Ovary (tissue), 9 donors: Measurements from ENCODE around the gene RAPGEF2. TPM values are rescaled to one million over a fixed set of nuclear protein-coding genes. Genes with fewer than 3 reads are reported as not detected.
"Not testable (repeated sequence)": the region's sequence is repeated elsewhere in the genome, so short reads cannot be mapped to it uniquely, and the experiment has no call there.

ENCODE experiments used
- DNase-seq, 5 donors: peaks; one replicate each; pipeline ENCODE4 v3.0.0-alpha.2; 2019 to 2020
- H3K27ac ChIP-seq, 2 donors: fragments of 200-600 bp; one replicate each; pipeline versions ENCODE4 v1.5.1 to v1.8.0; 2019 to 2022
- H3K27me3 ChIP-seq: fragments of 200-600 bp; one replicate; pipeline ENCODE4 v1.8.0; 2022
- H3K36me3 ChIP-seq: fragments of 200-600 bp; sonication (generic); one replicate; pipeline ENCODE4 v1.5.1; 2019
- H3K4me1 ChIP-seq: one replicate; pipeline ENCODE4 v1.8.1; 2013; ENCODE audit warnings: mild to moderate bottlenecking, moderate library complexity; ENCODE audit not compliant: insufficient read depth
- H3K4me3 ChIP-seq: fragments of 200-600 bp; sonication (generic); one replicate; pipeline ENCODE4 v1.5.1; 2017
- H3K9me3 ChIP-seq, 2 donors: fragments of 200-600 bp in 1 of 2; sonication (generic) in 1 of 2; one replicate each; pipeline versions ENCODE4 v1.5.1 to v1.8.1; 2013 to 2019; ENCODE audit warnings: mild to moderate bottlenecking in 1 of 2, moderate library complexity in 1 of 2
- EP300 ChIP-seq: sonication (generic); formaldehyde crosslinking; IDR thresholded peaks from one replicate; pipeline ENCODE4 v1.6.1; 2017; ENCODE audit warnings: antibody characterized with exemption
- POLR2A ChIP-seq: fragments of 450-650 bp; IDR thresholded peaks from one replicate; pipeline ENCODE4 v1.6.1; 2017; ENCODE audit warnings: antibody characterized with exemption, mild to moderate bottlenecking, moderate library complexity
- WGBS, 3 donors: extraction: QIAGEN DNeasy Blood & Tissue Kit in 1 of 3; methylation state at CpG; one replicate each; pipeline versions ENCODE4 v1.1.5 to v1.1.7; 2013 to 2017; 5-methylcytosine and 5-hydroxymethylcytosine counted together
- intact Hi-C, 4 donors: fragments of 100-400 bp; cut with DNase I; formaldehyde crosslinking; loops; one replicate each; pipeline versions ENCODE4 v1.11.0 to v1.15.1; 2022 to 2023
- polyA plus RNA-seq, 2 donors: library from polyadenylated mRNA; stranded (reverse); fragments of 200-250 nt in 1 of 2; fragments of 350-450 nt in 1 of 2; fragmentation: Illumina TruSeq in 1 of 2; extraction: RNeasy Lipid Tissue Mini Kit (QIAGEN cat#74804) in 1 of 2; gene quantifications; one replicate each; pipeline ENCODE4 v1.2.3, GENCODE V29; 2013 to 2014
- total RNA-seq, 7 donors: library from RNA; depleted of rRNA in 2 of 7; stranded (reverse); fragments of >200 nt in 2 of 7; fragmentation: NEBNext Ultra II Directional in 3 of 7; extraction: Animal tissue kit (Norgen Biotek cat#: 25700) in 3 of 7; gene quantifications; one replicate each; pipeline versions ENCODE4 v1.1.0 to v1.2.4, GENCODE V29; 2016 to 2023
- TF ChIP-seq, protein P1 (sequence below), 3 donors: fragments of 450-650 bp in 2 of 3; fragments of 200-600 bp in 1 of 3; IDR thresholded peaks; one replicate each; pipeline versions ENCODE4 v1.5.1 to v1.8.0; 2016 to 2022; ENCODE audit warnings: antibody characterized with exemption in 3 of 3, mild to moderate bottlenecking in 1 of 3
- donor health status: DM: no; HTN: no; CAD: no; lungs with moderate emphysema.
- donor health status: DM: no; HTN: no; CAD: no.
- donor health status: Bipolar disorder and iron deficiency.
- donor health status: DM: yes; HTN: yes; CAD: no.
- donor health status: DM: no; HTN: no; CAD: no.
- donor health status: DM: yes; HTN: yes; CAD: no.

Gene RAPGEF2
- total and polyA plus RNA-seq, 9 donors: 11.5 to 46.5 (median 25.4) TPM

DNA sequence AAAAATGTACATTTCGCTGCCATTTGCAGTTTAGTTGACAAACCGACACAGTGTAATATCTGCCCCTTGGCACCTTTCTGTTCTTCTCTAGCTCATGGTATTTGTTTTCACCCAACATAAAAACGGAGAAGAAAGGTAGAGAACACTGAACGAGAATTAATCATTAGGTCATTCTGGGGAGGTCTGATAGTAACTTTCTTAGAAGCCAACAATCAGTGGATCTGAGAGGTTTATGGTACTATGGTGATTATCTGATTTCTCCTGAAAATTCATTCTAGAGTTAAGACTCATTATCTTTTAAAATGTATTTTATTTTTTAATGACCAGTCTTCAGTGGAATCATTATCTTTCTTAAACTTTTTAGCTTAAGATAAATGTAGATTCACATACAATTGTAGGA, 8.5 kb downstream of the RAPGEF2 start:
- Histone ChIP-seq H3K9me3 (no peaks in the 10 kb centered on the region), H3K4me3 (no peak overlapping the region), H3K4me1 (peaks cover 4% of the 10 kb centered on the region), H3K27me3 (no peaks in the 10 kb centered on the region), H3K36me3 (no peaks in the 10 kb centered on the region), H3K27ac (no peak overlapping the region)
- TF ChIP-seq POLR2A: no peak
- TF ChIP-seq, protein P1, sequence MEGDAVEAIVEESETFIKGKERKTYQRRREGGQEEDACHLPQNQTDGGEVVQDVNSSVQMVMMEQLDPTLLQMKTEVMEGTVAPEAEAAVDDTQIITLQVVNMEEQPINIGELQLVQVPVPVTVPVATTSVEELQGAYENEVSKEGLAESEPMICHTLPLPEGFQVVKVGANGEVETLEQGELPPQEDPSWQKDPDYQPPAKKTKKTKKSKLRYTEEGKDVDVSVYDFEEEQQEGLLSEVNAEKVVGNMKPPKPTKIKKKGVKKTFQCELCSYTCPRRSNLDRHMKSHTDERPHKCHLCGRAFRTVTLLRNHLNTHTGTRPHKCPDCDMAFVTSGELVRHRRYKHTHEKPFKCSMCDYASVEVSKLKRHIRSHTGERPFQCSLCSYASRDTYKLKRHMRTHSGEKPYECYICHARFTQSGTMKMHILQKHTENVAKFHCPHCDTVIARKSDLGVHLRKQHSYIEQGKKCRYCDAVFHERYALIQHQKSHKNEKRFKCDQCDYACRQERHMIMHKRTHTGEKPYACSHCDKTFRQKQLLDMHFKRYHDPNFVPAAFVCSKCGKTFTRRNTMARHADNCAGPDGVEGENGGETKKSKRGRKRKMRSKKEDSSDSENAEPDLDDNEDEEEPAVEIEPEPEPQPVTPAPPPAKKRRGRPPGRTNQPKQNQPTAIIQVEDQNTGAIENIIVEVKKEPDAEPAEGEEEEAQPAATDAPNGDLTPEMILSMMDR (IDR thresholded peaks at IDR 0.05): no peak
- no peak for TF ChIP-seq EP300
- intact Hi-C loops: no loop called here
- 86 to 94% (median 93%) methylated on average over 4 of the region's 4 CpGs for WGBS, 3 donors
- DNase-seq: no peak

DNA sequence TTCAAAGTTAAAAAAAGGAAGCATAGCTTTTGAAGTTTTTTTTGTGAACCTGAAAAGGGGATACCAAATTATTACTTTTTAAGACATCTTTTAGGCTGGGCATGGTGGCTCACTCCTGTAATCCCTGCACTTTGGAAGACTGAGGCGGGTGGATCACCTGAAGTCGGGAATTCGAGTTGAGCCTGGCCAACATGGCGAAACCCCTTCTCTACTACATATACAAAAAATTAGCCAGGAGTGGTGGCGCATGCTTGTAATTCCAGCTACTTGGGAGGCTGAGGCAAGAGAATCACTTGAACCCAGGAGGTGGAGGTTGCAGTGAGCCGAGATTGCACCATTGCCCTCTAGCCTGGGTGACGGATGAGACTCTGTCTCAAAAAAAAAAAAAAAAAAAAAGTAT, 10.5 kb downstream of the RAPGEF2 start:
- WGBS, 3 donors: 97 to 100% (median 99%) methylated on average over 7 of the region's 7 CpGs
- intact Hi-C loops: not testable (repeated sequence)

DNA sequence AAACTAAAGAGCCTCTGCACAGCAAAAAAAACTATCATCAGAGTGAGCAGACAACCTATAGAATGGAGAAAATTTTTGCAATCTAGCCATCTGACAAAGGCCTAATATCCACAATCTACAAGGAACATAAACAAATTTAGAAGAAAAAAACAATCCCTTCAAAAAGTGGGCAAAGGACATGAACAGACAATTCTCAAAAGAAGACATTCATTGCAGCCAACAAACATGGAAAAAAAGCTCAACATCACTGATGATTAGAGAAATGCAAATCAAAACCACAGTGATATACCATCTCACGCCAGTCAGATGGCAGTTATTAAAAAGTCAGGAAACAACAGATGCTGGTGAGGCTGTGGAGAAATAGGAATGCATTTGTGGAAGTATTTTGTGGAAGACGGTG, 13.2 kb downstream of the RAPGEF2 start:
- H3K27ac ChIP-seq, intact Hi-C loops, H3K36me3 ChIP-seq, H3K4me1 ChIP-seq, H3K27me3 ChIP-seq, H3K4me3 ChIP-seq, DNase-seq, H3K9me3 ChIP-seq: not testable (repeated sequence)
- WGBS, 3 donors: 96 to 99% (median 97%) methylated on average over 2 of the region's 2 CpGs

More for the DNA sequence above, 10.5 kb downstream of the RAPGEF2 start:
- not testable (repeated sequence) for H3K27ac ChIP-seq, H3K9me3 ChIP-seq, H3K4me1 ChIP-seq, H3K36me3 ChIP-seq, DNase-seq, H3K27me3 ChIP-seq, H3K4me3 ChIP-seq

DNA sequence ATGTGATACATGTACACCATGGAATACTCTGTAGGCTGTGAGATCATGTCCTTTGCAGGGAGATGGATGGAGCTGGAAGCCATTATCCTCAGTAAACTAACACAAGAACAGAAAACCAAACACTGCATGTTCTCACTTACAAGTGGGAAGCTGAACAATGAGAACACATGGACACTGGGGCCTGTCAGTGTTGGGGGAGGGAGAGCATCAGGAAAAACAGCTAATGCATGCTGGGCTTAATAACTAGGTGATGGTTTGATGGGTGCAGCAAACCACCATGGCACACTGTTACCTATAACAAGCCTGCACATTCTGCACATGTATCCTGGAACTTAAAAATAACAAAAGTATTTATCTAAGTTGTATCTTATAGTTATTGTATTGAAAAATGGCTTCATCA, 13.8 kb downstream of the RAPGEF2 start:
- H3K4me1 ChIP-seq, H3K27ac ChIP-seq, H3K4me3 ChIP-seq, DNase-seq, H3K36me3 ChIP-seq, intact Hi-C loops, H3K9me3 ChIP-seq, H3K27me3 ChIP-seq: not testable (repeated sequence)

DNA sequence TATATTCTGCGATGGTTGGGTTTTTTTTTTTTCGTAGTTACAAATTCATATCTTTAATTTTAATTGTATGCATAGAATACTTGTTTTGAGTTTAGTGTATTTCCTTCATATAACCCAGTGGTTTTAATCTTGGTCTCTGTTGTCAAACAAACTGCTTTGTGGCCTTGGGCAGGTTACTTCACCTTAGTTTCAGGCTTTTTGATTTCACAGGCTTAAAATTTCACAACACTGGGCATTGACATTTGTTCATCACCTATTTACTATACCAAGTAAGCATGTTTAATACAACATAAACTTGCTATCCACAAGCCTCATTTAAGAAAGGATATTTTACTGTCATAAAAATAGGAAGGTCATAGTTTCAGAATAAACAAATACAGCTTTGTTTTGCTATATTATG, 14.7 kb downstream of the RAPGEF2 start:
- TF ChIP-seq, protein P1 (IDR thresholded peaks at IDR 0.05): no peak
- TF ChIP-seq EP300 (no peak), POLR2A (no peak)
- no peaks in the 10 kb centered on the region for H3K9me3 ChIP-seq
- peaks cover 2% of the 10 kb centered on the region for H3K4me1 ChIP-seq
- no peak overlapping the region for H3K27ac ChIP-seq
- WGBS, 3 donors: 77 to 86% (median 80%) methylated on average over 2 of the region's 2 CpGs
- H3K36me3 ChIP-seq: no peaks in the 10 kb centered on the region
- H3K27me3 ChIP-seq: no peaks in the 10 kb centered on the region
- intact Hi-C loops: no loop called here
- no peak for DNase-seq
- no peak overlapping the region for H3K4me3 ChIP-seq

DNA sequence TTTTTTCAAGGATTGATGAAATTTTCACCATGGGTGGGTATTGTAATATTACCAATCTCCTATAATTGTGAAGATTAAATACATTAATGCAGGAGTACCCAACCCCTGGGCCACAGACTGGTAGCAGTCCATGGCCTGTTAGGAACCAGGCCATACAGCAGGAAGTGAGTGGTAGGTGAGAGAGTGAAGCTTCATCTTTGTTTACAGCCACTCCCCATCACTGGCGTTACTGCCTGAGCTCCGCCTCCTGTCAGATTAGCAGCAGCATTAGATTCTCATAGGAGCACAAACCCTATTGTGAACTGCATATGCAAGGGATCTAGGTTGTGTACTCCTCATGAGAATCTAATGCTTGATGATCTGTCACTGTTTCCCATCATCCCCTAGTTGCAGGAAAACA, 15.1 kb downstream of the RAPGEF2 start:
- H3K27me3 ChIP-seq: no peaks in the 10 kb centered on the region
- WGBS, 3 donors: 69 to 90% (median 74%) methylated on average over 2 of the region's 2 CpGs
- TF ChIP-seq, protein P1 (IDR thresholded peaks at IDR 0.05): no peak
- TF ChIP-seq POLR2A: no peak
- no peak for TF ChIP-seq EP300
- H3K27ac ChIP-seq: no peak overlapping the region
- intact Hi-C loops: no loop called here
- H3K36me3 ChIP-seq: no peaks in the 10 kb centered on the region
- no peak overlapping the region for H3K4me3 ChIP-seq
- no peak for DNase-seq
- no peaks in the 10 kb centered on the region for H3K9me3 ChIP-seq
- peaks cover 2% of the 10 kb centered on the region for H3K4me1 ChIP-seq
